Stimulated activated CD4-positive, alpha-beta T cell treated with anti-CD3 and anti-CD28 coated beads, Interleukin-1b, Interleukin-23, amount 100 ng/mL, for 48 hours (primary cell): ENCODE results near the gene TOM1L1.

ENCODE experiments used
- DNase-seq: peaks from one replicate; pipeline ENCODE4 v3.0.0-alpha.2; 2020

The TOM1L1 gene

GRCh38 chr17:54899201-54899600, 1.5 kb upstream of the TOM1L1 start:
- DNase-seq = no peak

GRCh38 chr17:54899721-54900456, 763 bp upstream of the TOM1L1 start:
- no peak for DNase-seq

GRCh38 chr17:54901230-54901822, 674 bp downstream of the TOM1L1 start:
- DNase-seq = no peak

GRCh38 chr17:54902017-54902416, 1.4 kb downstream of the TOM1L1 start:
- no peak for DNase-seq

- DNase-seq = no peak
These were observed 2.0 kb downstream of the TOM1L1 start for GRCh38 chr17:54902611-54903010.

- no peak for DNase-seq
These were observed 2.7 kb downstream of the TOM1L1 start for GRCh38 chr17:54903375-54903774.

- DNase-seq = no peak
These were observed 6.0 kb downstream of the TOM1L1 start for GRCh38 chr17:54906683-54907082.

GRCh38 chr17:54907376-54907775, 6.7 kb downstream of the TOM1L1 start:
- no peak for DNase-seq

- no peak for DNase-seq
These were observed 9.1 kb downstream of the TOM1L1 start for GRCh38 chr17:54909766-54910165.

GRCh38 chr17:54916721-54917120, 16.1 kb downstream of the TOM1L1 start:
- DNase-seq = no peak

GRCh38 chr17:54919425-54919824, 18.8 kb downstream of the TOM1L1 start:
- DNase-seq = no peak

GRCh38 chr17:54920819-54921218, 20.2 kb downstream of the TOM1L1 start:
- DNase-seq = no peak

GRCh38 chr17:54924405-54924804, 23.8 kb downstream of the TOM1L1 start:
- DNase-seq = no peak

- DNase-seq = no peak
These were observed 26.9 kb downstream of the TOM1L1 start for GRCh38 chr17:54927525-54927924.

GRCh38 chr17:54932711-54933110, 32.1 kb downstream of the TOM1L1 start:
- no peak for DNase-seq

- no peak for DNase-seq
These were observed 33.3 kb downstream of the TOM1L1 start for GRCh38 chr17:54933921-54934320.

GRCh38 chr17:54935471-54935870, 34.8 kb downstream of the TOM1L1 start:
- no peak for DNase-seq

- DNase-seq = no peak
These were observed 36.4 kb downstream of the TOM1L1 start for GRCh38 chr17:54937018-54937417.

GRCh38 chr17:54937426-54937825, 36.8 kb downstream of the TOM1L1 start:
- no peak for DNase-seq

GRCh38 chr17:54941285-54941684, 40.6 kb downstream of the TOM1L1 start:
- DNase-seq = no peak

GRCh38 chr17:54944796-54945195, 44.1 kb downstream of the TOM1L1 start:
- no peak for DNase-seq

GRCh38 chr17:54945231-54945630, 44.6 kb downstream of the TOM1L1 start:
- DNase-seq = no peak

GRCh38 chr17:54945671-54946070, 45.0 kb downstream of the TOM1L1 start:
- no peak for DNase-seq

- no peak for DNase-seq
These were observed 46.7 kb downstream of the TOM1L1 start for GRCh38 chr17:54947396-54947795.

GRCh38 chr17:54948380-54948779, 47.7 kb downstream of the TOM1L1 start:
- DNase-seq = no peak
